NB4 (cell line): ENCODE data around the gene ZNF26.

ENCODE experiments used
- DNase-seq: peaks from one replicate; pipeline ENCODE4 v3.0.0; 2010; ENCODE audit warnings: low read depth
- H3K4me3 ChIP-seq: one replicate; pipeline ENCODE4 v1.5.1; 2011; ENCODE audit warnings: mild to moderate bottlenecking, low read depth, low read length, moderate library complexity
- CTCF ChIP-seq: IDR thresholded peaks from one replicate; pipeline ENCODE4 v1.5.1; 2012; ENCODE audit warnings: low read depth, low read length
- MAX ChIP-seq: IDR thresholded peaks from 2 replicates; pipeline ENCODE4 v1.6.1; 2011; ENCODE audit warnings: low read depth, low read length
- MYC ChIP-seq: IDR thresholded peaks from 2 replicates; pipeline ENCODE4 v1.6.1; 2011; ENCODE audit warnings: low read depth, low read length
- POLR2A ChIP-seq: IDR thresholded peaks from 2 replicates; pipeline ENCODE4 v1.6.1; 2011; ENCODE audit warnings: mild to moderate bottlenecking; ENCODE audit not compliant: insufficient read length; ENCODE audit errors: extremely low read depth

Gene ZNF26

GRCh38 chr12:132942611-132943010, 43.6 kb upstream of the ZNF26 start:
- H3K4me3 ChIP-seq, result no peak overlapping the region
- no peak for TF ChIP-seq MYC

GRCh38 chr12:132945806-132946205, 40.4 kb upstream of the ZNF26 start:
- DNase-seq, result no peak
- no peak overlapping the region for H3K4me3 ChIP-seq
- TF ChIP-seq MYC (no peak), CTCF (no peak), POLR2A (no peak), MAX (no peak)

More at GRCh38 chr12:132942611-132943010, 43.6 kb upstream of the ZNF26 start:
- no peak for DNase-seq

GRCh38 chr12:132946246-132946820, 39.8 kb upstream of the ZNF26 start:
- no peak overlapping the region for H3K4me3 ChIP-seq
- DNase-seq, result no peak
- TF ChIP-seq MAX, result no peak
- TF ChIP-seq MYC, result no peak
- TF ChIP-seq POLR2A, result no peak
- no peak for TF ChIP-seq CTCF

GRCh38 chr12:132948146-132949066, 37.8 kb upstream of the ZNF26 start:
- DNase-seq, result no peak
- H3K4me3 ChIP-seq, result no peak overlapping the region
- TF ChIP-seq POLR2A (no peak), MYC (no peak), MAX (no peak), CTCF (no peak)

- TF ChIP-seq POLR2A (no peak), CTCF (no peak)
- DNase-seq, result no peak
- H3K4me3 ChIP-seq, result no peak overlapping the region
These were observed 36.0 kb upstream of the ZNF26 start for GRCh38 chr12:132949936-132950837.

GRCh38 chr12:132950844-132951535, 35.2 kb upstream of the ZNF26 start:
- DNase-seq, result no peak
- TF ChIP-seq CTCF (no peak), POLR2A (no peak), MAX (no peak), MYC (no peak)
- no peak overlapping the region for H3K4me3 ChIP-seq
